HG02759 (cell line): ENCODE measurements around the gene MYT1.

Source experiments
- ATAC-seq: cut with Tn5 transposase; IDR thresholded peaks from one replicate; pipeline ENCODE4 v1.9.1; 2021; ENCODE audit warnings: mild to moderate bottlenecking, moderate library complexity; ENCODE audit not compliant: unreplicated experiment

MYT1 gene

DNA sequence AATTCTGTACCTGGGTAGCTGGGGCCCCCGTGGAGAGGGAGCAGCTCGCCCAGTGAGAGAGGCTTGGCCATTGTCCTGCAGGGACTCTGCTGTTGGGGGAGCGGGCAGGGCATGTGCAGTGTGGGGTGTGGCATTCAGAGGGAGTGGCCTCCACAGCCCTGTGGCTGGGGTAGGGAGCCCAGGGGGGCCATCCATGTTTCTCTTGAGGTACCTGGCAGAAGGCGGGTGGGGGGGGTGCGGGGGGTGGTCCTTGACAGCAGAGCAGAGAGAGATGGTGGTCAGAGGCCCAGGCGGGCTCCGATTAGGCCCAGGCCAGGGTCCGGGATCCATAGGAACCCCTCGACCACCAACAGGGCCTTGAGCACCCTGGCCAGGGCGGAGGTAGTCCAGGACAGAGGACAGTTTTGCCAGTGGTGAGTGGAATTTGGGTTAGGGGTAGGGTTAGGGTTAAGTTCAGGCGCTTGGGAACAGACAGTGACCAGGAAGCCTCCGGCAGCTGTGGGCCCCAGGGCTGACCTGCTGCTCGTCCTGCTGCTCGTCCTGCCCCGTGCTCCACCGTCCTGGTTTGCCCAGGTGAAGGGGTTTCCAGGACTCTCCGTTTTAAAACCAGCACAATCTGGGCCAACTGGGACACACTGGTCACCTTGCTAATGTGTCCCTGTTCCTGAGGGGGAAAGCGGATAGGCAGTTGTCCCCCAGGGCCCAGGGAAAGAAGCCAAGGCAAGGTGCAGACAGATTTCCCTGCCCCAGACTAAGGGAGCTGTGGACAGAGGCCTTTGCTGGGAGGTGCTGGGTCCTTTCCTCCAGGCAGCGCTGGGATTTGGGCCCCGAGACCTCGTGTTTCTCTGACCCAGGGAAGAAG lies 24.8 kb upstream of the MYT1 start:
- no peak for ATAC-seq

GRCh38 chr20:64140061-64140931 lies 24.0 kb upstream of the MYT1 start:
- no peak for ATAC-seq

DNA sequence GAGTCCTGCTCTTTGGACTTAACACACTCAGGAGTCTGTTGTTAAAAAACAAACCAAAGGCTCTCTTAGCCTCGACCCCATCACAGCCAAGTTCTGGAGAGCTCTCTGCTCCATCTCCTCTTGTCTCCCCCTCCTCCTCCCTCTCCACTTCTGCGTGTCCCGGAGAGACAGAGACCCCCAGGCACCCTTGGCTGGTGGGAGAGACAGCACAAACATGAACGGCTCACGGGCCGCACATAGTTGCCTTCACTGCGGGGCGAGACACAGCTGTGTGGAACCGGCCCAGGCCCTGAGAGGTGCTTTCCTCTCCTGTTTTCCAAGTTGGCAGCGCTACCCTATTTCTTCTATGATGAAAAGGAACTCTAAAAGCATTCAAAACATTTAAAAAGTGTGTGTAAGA lies 23.3 kb upstream of the MYT1 start:
- ATAC-seq: no peak

- ATAC-seq: no peak
Measured at GRCh38 chr20:64142590-64142989, 21.7 kb upstream of the MYT1 start.

DNA sequence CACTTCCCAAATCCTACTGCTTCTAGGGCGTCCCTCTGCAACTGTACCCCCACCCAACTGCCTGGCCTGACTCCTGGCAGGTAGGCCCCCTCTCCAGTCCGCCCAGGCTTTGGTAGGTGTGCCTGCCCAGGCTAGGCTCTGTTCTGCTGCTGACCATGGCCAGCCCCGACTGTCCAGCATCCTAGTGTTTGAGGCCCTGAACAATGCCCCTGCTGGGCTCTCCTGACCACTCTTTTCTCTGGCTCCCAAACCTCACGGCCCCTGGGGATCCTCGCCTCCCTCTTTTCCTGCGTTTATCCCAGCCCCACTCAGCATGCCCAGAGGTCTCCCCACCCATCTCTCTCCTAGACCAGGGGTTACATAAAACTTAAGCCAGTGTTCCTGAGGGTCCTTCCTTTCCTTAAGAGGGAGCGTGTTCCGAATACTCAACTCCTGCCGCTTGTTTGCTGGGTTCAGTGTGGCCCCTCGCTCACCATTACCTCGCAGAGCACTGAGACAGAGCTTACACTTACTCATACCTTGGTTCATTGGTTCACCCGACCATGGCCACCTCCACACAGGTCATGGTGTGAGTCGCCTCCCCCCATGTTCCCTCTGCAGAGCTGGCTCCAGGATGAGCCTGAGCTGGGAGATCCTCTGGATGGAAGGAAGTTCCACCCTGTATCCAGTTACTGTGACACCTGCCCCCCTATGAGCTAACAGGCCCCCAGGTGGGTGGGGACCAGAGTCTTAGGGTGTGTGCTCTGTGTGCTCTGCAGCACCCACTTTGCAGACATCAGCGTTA lies 21.0 kb upstream of the MYT1 start:
- no peak for ATAC-seq

- no peak for ATAC-seq
Measured at GRCh38 chr20:64144144-64144912, 19.9 kb upstream of the MYT1 start.

DNA sequence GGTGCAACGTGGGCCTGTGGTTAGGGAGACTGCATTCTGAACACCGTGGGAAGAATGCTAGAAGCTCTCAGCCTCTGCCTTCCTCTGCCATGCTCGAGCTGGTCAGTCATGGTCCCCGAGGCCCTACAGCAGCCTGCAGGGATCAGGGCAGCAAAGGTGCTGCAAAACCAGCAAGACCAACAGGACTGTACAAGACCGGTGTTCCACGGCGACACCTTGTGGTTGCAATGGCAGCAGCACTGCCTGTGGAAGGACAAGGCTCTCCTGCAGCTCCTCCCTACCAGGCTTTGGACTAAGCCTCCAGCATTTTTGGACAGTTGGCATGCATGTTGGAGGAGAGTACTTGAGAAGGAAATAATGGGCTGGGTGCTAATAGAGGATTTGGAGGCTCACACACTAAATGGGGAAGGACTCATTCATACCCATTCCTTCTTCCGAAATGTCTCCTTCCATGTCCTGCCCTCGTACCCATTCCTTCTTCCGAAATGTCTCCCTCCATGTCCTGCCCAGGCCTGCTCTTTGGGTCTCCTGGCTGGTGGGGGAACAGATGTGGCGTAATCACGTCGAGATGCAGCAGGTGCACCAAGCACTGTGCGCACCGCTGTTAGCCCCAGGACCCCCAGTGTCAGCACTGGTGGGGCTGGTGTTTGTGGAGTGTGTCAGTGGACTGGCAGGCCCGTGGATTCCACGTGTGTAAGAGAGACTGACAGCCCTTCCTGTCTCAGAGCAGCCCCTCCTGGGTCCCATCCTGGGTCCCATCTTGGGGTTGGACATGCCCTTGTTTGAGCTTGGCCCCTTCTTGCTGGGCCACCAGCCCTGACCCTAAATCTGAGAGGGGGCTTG lies 18.6 kb upstream of the MYT1 start:
- ATAC-seq: no peak

DNA sequence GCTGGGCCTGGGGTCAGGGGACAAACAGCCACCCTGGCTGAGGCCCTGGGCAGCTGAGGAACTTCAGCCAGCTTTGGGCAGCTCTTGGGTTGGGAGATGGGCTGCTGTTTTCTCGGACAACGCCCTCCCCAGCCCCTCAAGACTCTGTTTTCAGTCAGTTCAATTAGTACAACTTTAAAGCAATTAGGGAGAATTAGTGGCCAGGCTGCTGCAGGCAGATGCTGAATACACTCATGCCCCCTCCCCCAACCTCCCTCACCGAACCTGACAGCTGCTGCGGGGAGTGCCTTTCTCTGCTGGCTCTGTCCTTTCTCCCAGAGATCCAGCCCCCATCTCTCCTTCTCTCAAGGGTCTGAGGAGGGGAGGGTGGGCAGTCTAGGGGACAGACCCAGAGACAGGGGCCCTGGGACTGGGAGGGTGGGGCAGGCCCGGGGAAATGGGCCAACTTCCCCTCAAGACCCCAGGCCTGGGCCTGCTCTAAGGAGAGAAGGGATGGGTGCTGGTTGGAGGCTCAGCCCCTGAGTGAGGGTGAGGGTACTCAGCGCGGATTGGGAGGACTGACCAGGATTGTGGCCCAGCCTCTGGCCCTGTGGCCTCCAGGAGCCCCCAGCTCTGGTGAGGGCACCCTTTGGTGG lies 17.8 kb upstream of the MYT1 start:
- no peak for ATAC-seq

- ATAC-seq: no peak
Measured at GRCh38 chr20:64146936-64147477, 17.2 kb upstream of the MYT1 start.

- ATAC-seq: no peak
Measured at GRCh38 chr20:64148581-64148980, 15.7 kb upstream of the MYT1 start.

GRCh38 chr20:64149141-64149540 lies 15.1 kb upstream of the MYT1 start:
- ATAC-seq: no peak

DNA sequence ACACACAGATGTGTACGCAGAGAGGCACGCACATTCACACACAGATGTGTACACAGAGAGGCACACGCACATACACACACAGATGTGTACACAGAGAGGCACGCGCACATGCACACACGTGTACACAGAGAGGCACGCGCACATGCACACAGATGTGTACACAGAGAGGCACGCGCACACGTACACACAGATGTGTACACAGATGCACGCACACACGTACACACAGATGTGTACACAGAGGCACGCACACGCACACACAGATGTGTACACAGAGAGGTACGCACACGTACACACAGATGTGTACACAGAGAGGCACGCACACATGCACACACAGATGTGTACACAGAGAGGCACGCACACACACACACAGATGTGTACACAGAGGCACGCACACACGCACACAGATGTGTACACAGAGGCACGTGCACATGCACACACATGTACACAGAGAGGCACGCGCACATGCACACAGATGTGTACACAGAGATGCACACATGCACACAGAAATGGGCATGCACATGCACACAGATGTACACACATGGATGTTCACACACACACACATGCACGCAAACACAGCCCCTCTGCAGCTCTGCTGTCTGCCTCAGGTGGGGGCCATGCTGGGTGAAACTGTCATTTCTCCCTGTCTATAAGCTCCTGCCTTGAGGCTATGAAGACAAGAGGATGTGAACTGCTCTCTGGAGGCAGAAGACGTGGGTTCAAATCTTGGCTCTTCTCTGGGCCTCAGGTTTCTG lies 14.3 kb upstream of the MYT1 start:
- ATAC-seq: no peak

GRCh38 chr20:64150756-64151632 lies 13.3 kb upstream of the MYT1 start:
- no peak for ATAC-seq

DNA sequence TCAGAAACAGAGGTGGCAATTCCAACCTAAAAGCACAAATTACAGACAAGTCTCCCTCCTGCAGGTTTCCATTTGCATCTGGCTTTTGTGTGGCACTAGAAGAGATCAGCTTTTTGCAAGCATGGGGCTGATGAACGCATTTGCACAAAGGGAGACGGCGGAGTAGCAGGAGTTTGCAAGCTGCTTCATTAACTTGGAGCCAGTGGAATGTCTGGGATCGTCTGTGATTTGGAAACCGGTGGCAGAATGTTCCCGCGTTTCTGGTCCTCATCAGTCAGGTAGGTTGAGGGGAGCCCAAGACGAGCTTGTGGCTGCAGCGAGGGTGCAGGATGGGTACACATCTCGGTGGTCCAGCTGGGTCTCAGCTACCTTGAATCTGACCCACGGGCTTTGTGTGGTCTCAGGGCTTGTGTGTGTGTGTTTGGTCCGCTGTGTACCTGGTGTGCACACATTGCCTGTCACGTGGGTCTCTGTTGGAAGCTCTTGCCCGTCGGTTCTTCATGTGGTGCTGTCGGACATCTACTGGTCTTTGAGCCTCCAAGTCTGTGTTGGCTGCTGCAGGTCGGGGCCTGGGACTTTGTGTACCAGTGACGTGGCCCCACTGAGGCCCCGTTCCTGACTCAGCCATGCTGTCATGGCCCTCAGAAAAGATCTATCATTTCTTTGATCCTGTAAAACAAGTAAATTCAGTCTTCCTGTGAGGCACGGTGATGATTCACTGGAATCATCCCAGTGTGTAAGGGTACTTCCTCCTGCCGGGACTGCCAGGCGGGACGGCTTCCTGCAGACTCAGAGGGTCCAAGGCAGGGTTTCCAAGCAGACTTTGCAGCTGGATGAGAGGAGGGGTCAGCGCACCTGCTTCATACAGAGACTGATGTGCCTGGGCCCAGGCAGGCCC lies 12.4 kb upstream of the MYT1 start:
- no peak for ATAC-seq

DNA sequence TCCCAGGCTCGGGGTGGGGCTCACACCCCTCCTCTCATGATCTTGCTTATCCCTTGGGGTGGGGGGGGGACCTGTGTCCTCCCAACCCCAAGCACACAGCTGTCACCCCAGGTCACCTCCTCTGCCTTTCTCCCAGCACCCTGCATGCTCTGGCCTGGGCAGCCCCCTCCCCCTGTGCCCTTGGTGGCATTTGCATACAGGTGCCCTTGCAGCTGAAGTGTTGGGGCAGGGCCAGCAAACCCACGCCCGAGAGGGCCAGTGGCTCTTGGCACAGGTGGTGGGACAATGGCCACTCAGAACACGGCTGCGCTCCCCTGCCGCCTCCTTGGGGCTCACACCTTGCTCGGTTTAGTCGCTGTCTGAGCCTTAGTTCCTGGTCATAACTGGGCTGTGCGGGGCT lies 11.3 kb upstream of the MYT1 start:
- ATAC-seq: no peak

DNA sequence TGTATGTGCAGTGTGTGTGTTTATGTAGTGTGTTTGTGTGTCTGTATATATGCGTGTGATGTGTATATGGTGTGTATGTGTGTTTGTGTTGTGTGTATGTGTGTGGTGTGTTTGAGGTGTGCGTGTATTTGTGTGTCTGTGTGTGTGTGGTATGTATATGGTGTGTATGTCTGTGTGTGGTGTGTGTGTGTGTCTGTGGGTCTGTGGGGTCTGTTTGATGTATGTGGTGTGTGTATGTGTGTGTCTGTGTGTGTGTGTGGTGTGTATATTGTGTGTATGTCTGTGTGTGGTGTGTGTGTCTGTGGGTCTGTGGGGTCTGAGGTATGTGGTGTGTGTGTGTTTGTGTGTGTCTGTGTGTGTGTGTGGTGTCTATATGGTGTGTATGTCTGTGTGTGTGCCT lies 10.8 kb upstream of the MYT1 start:
- ATAC-seq: no peak
